Activated gamma-delta T cell treated with anti-CD3 and anti-CD28 coated beads, Interleukin-2, amount 50 U/mL, for 16 hours (primary cell): ENCODE results near the gene OR7C2.
"Not testable (repeated sequence)": the region's sequence is repeated elsewhere in the genome, so short reads cannot be mapped to it uniquely, and the experiment has no call there.

Experiments
- DNase-seq: peaks from one replicate; pipeline ENCODE4 v3.0.0-alpha.2; 2020; ENCODE audit warnings: low read depth

OR7C2 gene

DNA sequence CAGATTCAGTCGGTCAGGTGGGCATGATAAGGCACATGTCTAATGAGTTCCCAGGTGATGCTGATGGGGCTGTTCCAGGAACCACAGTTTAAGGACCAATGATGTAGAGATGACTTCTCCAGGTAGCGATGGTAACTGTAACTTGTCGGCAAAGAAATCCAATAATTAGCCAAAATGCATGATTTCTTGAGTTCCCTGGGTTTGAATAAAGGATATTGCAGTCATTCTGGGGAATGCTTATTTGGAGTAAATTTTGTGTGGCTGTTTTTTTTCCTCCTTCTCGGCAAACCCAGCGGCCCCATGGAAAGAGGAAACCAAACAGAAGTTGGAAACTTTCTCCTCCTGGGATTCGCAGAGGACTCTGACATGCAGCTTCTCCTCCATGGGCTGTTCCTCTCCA lies at the start of gene OR7C2:
TSS of gene OR7C2 (plus strand) at position 301 of the 400 bp plus-strand sequence. CDS start at position 301, 0 bp downstream.
- DNase-seq: no peak

DNA sequence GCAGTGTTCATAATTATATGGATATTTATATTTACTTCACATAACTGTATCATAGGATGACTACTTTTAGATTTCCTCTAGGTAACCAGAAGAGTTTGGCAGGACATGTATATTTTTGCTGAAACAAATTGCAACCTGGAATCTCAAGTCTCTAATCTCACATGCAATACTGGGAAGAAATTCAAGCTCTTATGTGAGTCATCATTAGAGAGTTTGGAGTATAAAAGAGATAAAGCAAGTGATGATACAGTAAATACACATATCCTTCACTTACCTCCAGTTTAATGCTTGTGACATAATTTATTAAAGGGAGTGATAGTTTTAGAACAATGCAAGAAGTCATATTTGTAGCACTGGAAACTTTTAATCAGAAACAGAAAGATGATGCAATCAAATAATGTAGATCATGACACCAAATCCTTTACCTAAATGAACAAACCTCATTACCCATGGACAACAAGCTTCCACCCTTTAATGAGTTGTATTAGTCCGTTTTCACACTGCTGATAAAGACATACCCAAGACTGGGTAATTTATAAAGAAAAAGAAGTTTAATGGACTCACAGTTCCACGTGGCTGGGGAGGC lies 39.5 kb upstream of the OR7C2 start:
- no peak for DNase-seq

DNA sequence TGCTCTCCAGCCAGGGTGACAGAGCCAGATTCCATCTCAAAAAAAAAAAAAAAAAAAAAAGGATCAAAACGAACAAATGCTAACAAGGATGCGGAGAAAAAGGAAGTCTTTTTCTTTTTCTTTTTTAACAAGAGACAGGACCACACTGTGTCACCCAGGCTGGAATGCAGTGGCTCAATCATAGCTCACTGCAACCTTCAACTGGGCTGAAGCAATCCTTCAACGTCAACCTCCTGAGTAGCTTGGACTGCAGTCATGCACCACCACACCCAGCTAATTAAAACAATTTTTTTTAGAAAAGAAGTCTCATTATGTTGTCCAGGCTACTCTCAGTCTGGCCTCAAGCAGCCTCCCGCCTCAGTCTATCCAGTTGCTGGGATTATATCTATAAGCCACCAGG lies 34.6 kb upstream of the OR7C2 start:
- no peak for DNase-seq

GRCh38 chr19:14915116-14915515 lies 26.2 kb upstream of the OR7C2 start:
- no peak for DNase-seq

GRCh38 chr19:14916848-14917247 lies 24.4 kb upstream of the OR7C2 start:
- no peak for DNase-seq

GRCh38 chr19:14933506-14933905 lies 7.8 kb upstream of the OR7C2 start:
- DNase-seq: no peak

DNA sequence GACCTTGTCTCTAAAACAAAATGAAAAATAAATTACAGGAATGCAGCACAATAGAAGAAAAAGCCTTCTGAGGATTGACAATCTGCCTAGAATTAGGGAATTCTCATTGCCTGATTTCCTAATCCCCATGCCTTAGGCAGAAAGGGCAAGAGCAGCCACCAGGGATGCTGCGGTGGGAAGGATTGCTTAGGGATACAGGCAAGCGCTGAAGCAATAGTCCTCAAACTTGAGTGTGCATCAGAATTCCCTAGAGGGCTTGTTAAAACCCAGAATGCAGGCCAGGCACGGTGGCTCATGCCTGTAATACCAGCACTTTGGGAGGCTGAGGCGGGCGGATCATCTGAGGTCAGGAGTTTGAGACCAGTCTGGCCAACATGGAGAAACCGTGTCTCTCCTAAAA lies 1.0 kb upstream of the OR7C2 start:
- DNase-seq: no peak

DNA sequence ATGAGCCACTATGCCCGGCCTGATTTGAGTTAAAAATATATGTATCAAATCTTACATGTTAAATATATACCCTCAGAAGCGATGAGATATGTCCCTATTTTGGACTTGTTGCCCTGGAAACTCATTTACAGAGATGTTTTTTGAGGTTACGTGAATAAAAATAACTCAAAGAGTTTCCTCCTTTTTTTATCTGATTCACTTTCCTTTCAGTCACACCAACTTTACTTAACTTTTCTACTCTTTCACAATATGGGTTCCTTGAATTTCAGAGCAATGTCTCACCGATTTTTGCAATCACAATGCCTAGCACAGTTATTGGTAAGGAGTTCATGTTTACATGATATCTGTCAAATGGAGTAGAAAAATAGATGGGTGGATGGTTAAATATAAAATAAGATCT lies 2.3 kb downstream of the OR7C2 start:
- DNase-seq: no peak

DNA sequence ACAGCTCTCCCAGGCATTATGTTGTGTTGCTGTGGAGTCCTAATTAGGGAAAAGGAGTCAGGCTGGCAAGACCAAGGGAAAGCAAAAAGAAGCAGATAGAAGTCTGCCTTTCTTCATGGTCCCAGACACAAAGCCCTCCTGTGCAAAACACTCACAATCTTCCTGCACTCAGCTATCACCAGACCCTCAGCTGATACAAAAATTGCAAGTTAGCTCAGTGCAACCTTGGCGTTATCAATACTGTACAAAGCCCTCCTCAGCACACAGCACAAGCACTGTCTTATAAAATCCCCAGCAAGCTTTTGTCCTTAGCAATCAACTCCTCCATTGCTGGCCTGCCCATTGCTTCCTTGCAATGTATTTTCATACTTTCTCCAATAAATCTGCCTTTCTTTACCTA lies 3.2 kb downstream of the OR7C2 start:
- DNase-seq: no peak

DNA sequence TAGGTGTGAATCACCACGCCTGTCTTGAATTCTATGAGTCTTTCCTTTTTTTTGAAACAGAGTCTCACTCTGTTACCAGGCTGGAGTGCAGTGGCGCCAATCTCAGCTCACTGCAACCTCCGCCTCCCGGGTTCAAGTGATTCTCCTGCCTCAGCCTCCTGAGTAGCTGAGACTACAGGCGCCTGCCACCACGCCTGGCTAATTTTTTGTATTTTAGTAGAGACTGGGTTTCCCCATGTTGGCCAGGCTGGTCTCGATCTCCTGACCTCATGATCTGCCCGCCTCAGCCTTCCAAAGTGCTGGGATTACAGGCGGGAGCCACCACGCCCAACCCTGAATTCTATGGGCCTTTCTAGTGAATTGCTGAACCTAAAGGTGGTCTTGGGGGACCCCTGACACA lies 8.1 kb downstream of the OR7C2 start:
- not testable (repeated sequence) for DNase-seq

GRCh38 chr19:14949876-14950275 lies 8.6 kb downstream of the OR7C2 start:
- no peak for DNase-seq

DNA sequence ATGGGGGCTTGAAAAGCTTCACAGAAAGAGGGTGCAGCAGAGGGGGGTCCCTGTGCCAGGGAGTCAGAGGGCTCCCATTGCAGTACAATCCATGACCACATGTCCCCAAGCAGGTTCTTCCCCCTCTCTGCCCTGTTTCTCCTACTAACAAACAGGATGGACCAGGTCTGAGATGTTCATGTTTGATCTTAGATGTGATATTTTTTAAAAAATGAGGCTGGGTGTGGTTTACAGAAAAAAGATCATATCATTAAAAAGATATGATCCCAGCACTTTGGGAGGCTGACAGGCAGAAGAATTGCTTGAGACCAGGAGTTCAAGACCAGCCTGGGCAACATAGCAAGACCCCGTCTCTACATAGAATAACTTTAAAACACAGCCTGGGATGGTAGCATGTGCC lies 9.1 kb downstream of the OR7C2 start:
- DNase-seq: no peak

DNA sequence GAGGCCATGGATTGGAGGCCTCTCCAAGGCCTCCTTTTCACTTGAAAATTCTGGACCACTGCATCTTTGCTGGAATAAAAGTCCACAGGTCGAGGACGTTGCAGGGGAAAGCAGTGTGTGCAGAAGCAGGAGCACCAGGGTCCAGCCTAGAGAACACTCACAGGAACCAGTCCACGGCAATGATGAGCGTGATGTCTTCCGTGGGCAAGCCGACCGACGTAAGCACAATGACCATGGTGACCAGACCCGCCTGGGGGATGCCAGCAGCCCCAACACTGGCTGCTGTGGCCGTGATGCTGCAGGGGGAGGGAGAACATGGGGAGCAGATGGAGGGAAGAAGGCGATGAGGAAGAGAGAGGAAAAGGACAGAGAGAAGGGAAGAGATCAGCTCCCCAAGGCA lies 11.5 kb downstream of the OR7C2 start:
- no peak for DNase-seq

DNA sequence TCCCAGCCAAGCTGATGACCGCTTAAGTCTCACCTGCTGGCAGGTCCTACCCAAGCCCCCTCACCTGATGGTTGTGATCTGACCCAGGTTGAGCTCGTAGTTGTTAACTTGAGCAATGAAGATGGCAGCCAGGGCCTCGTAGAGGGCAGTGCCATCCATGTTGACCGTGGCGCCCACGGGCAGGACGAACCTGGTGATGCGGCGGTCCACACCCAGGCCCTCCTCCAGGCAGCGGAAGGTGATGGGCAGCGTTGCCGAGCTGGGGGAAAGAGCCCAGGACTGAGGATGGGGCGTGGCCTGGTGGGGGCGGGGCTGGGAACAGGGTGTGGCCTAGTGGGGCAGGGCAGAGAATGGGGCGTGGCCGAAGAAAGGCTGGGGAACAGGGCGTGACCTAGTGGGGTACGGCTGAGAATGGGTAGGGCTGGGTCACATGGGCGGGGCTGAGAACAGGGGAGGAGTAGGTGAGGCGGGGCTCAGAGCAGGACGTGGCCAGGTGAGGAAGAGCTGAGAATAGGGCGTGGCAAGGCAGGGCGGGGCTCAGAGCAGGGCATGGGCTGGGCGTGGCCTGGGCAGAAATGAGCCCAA lies 12.9 kb downstream of the OR7C2 start:
- DNase-seq: no peak

GRCh38 chr19:14957464-14957863 lies 16.2 kb downstream of the OR7C2 start:
- DNase-seq: no peak

DNA sequence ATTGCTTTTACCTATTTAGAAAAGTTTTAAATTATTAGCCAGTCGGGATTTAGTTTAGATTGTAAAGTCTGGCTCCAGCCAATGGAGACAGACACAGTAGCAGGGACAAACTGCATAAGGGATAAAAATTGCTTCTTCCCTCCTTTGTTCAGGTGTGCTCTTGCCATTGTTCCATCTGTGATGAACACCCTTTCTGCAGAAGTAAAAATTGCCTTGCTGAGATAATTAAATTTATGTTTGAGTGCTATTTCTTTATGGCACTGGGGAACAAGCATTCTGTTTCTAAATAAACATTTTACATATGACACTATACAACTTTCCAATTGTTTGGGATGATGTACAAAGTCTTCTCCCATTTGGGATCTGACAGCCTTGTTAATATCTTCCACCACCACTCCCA lies 18.0 kb downstream of the OR7C2 start:
- DNase-seq: no peak

DNA sequence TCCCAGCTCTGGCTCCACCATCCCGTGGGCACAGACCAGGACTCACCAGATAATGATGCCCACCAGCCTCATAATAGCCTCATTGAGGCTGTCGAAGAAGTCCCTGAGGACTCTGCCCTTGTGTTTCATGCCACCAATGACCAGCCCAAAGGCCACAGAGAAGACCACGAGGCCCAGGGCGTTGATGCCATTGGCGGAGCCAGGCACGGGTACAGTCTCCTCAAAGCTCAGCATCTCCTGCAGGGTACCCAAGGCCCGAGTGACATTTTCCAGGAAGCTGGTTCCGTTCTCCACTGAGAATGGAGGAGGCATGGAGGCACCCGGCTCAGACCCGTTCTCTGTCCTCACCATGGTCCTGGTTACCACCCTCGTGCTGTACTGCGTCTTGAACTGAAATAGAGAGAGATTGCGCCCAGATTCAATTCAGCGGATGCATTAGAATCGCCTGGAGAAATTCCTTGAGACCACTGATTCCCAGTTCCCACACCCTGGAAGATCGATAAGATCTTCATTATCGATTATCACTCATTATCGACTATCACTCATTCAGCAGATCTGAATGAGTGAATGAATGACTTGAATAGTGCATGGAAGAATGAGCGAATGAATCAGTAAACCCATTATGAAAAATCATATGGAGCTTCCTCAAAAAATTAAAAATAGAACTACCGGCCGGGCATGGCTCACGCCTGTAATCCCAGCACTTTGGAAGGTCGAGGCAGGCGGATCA lies 20.8 kb downstream of the OR7C2 start:
- no peak for DNase-seq

DNA sequence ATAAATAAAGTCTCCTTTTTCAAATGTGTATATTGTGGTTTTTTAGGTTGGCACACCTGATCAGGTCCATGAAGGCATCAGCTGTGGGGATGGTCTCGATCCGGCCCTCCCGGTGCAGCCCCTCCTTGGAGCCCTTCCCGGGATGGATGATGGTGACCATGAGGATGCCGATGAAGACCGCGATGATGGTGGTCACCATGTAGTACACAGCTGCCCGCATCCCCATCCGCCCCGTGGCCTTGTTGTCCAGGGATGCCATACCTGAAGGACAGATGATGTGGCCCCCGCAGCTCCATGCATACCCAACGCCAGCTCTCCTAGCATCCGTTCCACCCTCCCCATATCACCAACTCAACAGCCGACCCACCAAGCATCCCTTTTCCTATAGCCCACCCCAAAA lies 27.0 kb downstream of the OR7C2 start:
- DNase-seq: no peak

- no peak for DNase-seq
Measured at GRCh38 chr19:14971474-14971873, 30.2 kb downstream of the OR7C2 start.

DNA sequence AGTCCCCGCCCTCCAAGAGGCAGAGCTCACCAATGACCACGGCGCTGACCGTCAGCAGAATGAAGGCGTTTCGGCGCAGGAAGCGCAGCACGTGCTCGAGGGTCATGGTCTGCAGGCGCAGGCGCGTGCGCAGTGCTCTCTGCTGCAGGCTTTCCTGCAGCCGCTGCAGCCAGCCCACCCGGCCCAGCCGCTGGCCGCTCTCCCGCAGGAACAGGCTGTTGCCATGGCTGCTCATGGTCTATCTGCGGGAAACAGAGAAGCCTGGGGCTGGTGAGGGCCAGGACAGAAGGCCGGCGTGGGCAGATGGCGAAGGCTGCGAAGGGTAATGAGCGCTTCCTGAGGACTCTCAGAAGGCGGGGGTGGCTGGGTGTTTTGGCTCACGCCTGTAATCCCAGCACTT lies 31.4 kb downstream of the OR7C2 start:
- DNase-seq: no peak

GRCh38 chr19:14974488-14974887 lies 33.2 kb downstream of the OR7C2 start:
- no peak for DNase-seq

DNA sequence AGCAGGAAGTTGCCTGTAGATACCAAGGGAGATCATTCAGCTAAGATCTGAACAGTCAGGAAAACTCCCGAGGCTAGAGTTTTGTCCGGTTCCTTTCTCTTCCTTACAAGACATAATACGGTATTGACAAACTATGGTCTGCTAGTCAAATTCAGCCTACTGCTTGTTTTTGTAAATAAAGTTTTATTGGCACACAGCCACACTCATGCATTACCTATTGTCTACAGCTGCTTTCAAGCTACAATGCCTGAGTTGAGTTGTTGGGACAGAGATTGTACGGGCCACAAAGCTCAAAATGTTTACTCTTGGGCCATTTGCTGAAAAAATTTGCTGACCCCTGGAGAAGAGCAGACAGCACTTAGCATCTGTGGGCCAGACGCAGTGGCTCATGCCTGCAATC lies 35.8 kb downstream of the OR7C2 start:
- no peak for DNase-seq

- no peak for DNase-seq
Measured at GRCh38 chr19:14978161-14978776, 37.0 kb downstream of the OR7C2 start.
